ENCODE data around the gene OR12D1.

Gene OR12D1

GRCh38 chr6:29466241-29466640 lies 51.5 kb downstream of the OR12D1 start:
- DNase-seq: no peak

Data from activated CD4-positive, alpha-beta T cell treated with anti-CD3 and anti-CD28 coated beads for 1 hour (primary cell).